ENCODE measurements around the gene UBE2D1.

The UBE2D1 gene

DNA sequence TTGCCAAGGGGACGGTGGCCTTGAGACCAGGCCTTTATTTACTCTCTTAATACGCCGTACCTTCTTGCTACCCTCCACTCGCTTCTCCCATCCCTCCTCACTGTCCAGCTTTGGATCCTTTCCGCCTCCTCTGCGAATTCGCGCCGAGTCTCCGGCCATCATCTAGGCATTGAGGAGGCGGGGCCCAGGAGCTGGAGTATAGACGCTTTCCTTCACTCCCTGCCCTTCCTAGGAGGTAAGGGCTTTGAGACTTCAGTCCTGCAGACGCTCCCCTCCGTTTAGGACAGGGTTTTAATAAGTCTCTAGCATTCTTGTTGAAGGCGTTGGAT, 50.9 kb downstream of the UBE2D1 start:
- ATAC-seq: peak; percentile 63
- TF ChIP-seq BACH2 (CRISPR knock-in tag; IDR thresholded peaks at IDR 0.05; ENCODE audit: borderline replicate concordance) (no peak), ISL1 (CRISPR knock-in tag; IDR thresholded peaks at IDR 0.05) (no peak), ZNF8 (CRISPR knock-in tag; IDR thresholded peaks at IDR 0.05) (no peak), ZC3H10 (CRISPR knock-in tag; IDR thresholded peaks at IDR 0.05) (no peak)
- TF ChIP-seq, protein P1, sequence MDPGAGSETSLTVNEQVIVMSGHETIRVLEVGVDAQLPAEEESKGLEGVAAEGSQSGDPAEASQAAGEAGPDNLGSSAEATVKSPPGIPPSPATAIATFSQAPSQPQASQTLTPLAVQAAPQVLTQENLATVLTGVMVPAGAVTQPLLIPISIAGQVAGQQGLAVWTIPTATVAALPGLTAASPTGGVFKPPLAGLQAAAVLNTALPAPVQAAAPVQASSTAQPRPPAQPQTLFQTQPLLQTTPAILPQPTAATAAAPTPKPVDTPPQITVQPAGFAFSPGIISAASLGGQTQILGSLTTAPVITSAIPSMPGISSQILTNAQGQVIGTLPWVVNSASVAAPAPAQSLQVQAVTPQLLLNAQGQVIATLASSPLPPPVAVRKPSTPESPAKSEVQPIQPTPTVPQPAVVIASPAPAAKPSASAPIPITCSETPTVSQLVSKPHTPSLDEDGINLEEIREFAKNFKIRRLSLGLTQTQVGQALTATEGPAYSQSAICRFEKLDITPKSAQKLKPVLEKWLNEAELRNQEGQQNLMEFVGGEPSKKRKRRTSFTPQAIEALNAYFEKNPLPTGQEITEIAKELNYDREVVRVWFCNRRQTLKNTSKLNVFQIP (CRISPR knock-in tag; IDR thresholded peaks at IDR 0.05; ENCODE audit: borderline replicate concordance, low read depth): no peak

DNA sequence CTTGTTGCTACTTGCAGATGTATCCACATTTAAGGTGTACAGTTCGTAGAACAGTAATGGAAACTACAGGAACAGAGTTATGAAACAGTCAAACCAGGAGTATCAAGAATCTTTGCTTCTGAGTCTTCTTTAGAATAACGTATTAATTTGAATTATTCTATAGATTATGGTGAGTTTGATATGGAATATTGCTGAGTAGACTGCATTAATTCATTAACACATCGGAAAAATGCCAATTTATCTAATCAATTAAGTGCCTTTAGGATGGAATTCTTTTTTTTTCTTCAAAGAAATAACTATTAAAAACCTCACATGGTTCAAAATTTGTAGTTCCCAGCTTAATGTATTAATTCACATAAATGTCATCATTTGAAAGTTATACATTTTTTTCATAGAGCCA, 54.2 kb downstream of the UBE2D1 start:
- no peak for TF ChIP-seq ZNF70 (CRISPR knock-in tag; IDR thresholded peaks at IDR 0.05)
- TF ChIP-seq, protein P2, sequence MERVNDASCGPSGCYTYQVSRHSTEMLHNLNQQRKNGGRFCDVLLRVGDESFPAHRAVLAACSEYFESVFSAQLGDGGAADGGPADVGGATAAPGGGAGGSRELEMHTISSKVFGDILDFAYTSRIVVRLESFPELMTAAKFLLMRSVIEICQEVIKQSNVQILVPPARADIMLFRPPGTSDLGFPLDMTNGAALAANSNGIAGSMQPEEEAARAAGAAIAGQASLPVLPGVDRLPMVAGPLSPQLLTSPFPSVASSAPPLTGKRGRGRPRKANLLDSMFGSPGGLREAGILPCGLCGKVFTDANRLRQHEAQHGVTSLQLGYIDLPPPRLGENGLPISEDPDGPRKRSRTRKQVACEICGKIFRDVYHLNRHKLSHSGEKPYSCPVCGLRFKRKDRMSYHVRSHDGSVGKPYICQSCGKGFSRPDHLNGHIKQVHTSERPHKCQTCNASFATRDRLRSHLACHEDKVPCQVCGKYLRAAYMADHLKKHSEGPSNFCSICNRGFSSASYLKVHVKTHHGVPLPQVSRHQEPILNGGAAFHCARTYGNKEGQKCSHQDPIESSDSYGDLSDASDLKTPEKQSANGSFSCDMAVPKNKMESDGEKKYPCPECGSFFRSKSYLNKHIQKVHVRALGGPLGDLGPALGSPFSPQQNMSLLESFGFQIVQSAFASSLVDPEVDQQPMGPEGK (CRISPR knock-in tag; IDR thresholded peaks at IDR 0.05; ENCODE audit: borderline replicate concordance): no peak
- TF ChIP-seq, protein P3, sequence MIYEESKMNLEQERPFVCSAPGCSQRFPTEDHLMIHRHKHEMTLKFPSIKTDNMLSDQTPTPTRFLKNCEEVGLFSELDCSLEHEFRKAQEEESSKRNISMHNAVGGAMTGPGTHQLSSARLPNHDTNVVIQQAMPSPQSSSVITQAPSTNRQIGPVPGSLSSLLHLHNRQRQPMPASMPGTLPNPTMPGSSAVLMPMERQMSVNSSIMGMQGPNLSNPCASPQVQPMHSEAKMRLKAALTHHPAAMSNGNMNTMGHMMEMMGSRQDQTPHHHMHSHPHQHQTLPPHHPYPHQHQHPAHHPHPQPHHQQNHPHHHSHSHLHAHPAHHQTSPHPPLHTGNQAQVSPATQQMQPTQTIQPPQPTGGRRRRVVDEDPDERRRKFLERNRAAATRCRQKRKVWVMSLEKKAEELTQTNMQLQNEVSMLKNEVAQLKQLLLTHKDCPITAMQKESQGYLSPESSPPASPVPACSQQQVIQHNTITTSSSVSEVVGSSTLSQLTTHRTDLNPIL (CRISPR knock-in tag; IDR thresholded peaks at IDR 0.05; ENCODE audit: low read depth): no peak
- TF ChIP-seq, protein P4, sequence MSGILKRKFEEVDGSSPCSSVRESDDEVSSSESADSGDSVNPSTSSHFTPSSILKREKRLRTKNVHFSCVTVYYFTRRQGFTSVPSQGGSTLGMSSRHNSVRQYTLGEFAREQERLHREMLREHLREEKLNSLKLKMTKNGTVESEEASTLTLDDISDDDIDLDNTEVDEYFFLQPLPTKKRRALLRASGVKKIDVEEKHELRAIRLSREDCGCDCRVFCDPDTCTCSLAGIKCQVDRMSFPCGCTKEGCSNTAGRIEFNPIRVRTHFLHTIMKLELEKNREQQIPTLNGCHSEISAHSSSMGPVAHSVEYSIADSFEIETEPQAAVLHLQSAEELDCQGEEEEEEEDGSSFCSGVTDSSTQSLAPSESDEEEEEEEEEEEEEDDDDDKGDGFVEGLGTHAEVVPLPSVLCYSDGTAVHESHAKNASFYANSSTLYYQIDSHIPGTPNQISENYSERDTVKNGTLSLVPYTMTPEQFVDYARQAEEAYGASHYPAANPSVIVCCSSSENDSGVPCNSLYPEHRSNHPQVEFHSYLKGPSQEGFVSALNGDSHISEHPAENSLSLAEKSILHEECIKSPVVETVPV (CRISPR knock-in tag; IDR thresholded peaks at IDR 0.05): no peak
- TF ChIP-seq ZC3H10 (CRISPR knock-in tag; IDR thresholded peaks at IDR 0.05): no peak
- no peak for ATAC-seq

DNA sequence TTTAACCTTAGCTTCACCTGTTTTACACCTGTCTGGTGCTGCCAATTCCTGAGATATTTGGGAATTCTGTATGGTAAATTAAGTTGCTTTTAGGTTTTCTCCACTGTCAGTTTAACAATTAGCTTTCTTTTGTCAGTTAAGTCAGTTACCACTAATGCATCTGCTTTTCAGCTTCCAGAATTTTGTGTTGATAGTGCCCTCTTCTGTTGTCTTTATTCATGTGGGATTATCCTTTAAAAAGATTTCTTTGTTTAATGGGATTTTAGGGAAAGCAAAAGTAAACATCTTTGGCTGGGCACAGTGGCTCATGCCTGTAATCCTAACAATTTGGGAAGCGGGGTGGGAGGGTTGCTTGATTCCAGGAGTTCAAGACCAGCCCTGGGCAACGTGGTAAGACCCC, 58.5 kb downstream of the UBE2D1 start:
- no peak; the same call in 2 of the 3 replicates for ATAC-seq
- TF ChIP-seq, protein P3 (CRISPR knock-in tag; IDR thresholded peaks at IDR 0.05; ENCODE audit: low read depth): no peak
- no peak for TF ChIP-seq ZFP30 (CRISPR knock-in tag; IDR thresholded peaks at IDR 0.05)
- no peak for TF ChIP-seq ESRRG (CRISPR knock-in tag; IDR thresholded peaks at IDR 0.05)
- TF ChIP-seq ZFP3 (CRISPR knock-in tag; IDR thresholded peaks at IDR 0.05): no peak
- TF ChIP-seq, protein P1 (CRISPR knock-in tag; IDR thresholded peaks at IDR 0.05; ENCODE audit: borderline replicate concordance, low read depth): no peak
- TF ChIP-seq, protein P4 (CRISPR knock-in tag; IDR thresholded peaks at IDR 0.05): no peak
- no peak for TF ChIP-seq ARNTL (CRISPR knock-in tag; IDR thresholded peaks at IDR 0.05; ENCODE audit: borderline replicate concordance, low read depth)
- no peak for TF ChIP-seq ZC3H10 (CRISPR knock-in tag; IDR thresholded peaks at IDR 0.05)
- no peak for TF ChIP-seq GLIS3 (CRISPR knock-in tag; IDR thresholded peaks at IDR 0.05)
- TF ChIP-seq TCF4 (CRISPR knock-in tag; IDR thresholded peaks at IDR 0.05; ENCODE audit: borderline replicate concordance): no peak
- TF ChIP-seq ZNF70 (CRISPR knock-in tag; IDR thresholded peaks at IDR 0.05): no peak
- TF ChIP-seq, protein P2 (CRISPR knock-in tag; IDR thresholded peaks at IDR 0.05; ENCODE audit: borderline replicate concordance): no peak
